SK-N-SH (cell line): ENCODE measurements around the gene THAP3. TPM values are rescaled to one million over a fixed set of nuclear protein-coding genes. Genes with fewer than 3 reads are reported as not detected.

ENCODE experiments used
- CTCF ChIA-PET: fragments of 300-600, 350-600 bp; formaldehyde crosslinking; extraction: SDS; loops from one replicate; lab custom pipeline; 2021; lab: Yijun Ruan, JAX
- POLR2A ChIA-PET: fragments of 350-600 bp; sonication (Branson Sonifier 250); formaldehyde crosslinking; extraction: SDS; loops from one replicate; lab custom pipeline; 2020; ENCODE audit warnings: antibody characterized with exemption, inconsistent platforms; lab: Yijun Ruan, JAX
- DNase-seq: peaks from one replicate; pipeline ENCODE4 v3.0.0; 2012
- H2AFZ ChIP-seq: fragments of 200-600 bp; sonication (generic); 2 replicates; pipeline ENCODE4 v1.8.1; 2016; ENCODE audit warnings: antibody characterized with exemption, mild to moderate bottlenecking, low read depth
- H3F3A ChIP-seq: fragments of 200-600 bp; sonication (generic); replicated peaks from 2 replicates; pipeline ENCODE3; 2016; ENCODE audit warnings: antibody characterized with exemption, mild to moderate bottlenecking; ENCODE audit not compliant: insufficient read depth
- H3K27ac ChIP-seq, 2 experiments: fragments of 200-500 bp in 1 of 2; fragments of 200-600 bp in 1 of 2; sonication (Bioruptor generic) in 1 of 2; sonication (generic), shearing (Covaris generic) in 1 of 2; 2 replicates each; pipeline versions ENCODE4 v1.5.1 to v1.6.1; 2014 to 2016; ENCODE audit warnings: low read depth in 2 of 2, inconsistent platforms in 1 of 2, low read length in 1 of 2, mild to moderate bottlenecking in 1 of 2, mixed read lengths in 1 of 2
- H3K27me3 ChIP-seq: fragments of 200-600 bp; sonication (generic), shearing (Covaris generic); 2 replicates; pipeline ENCODE4 v1.6.1; 2016; ENCODE audit warnings: mixed run types; ENCODE audit not compliant: insufficient read depth
- H3K36me3 ChIP-seq, 2 experiments: fragments of 200-500 bp in 1 of 2; fragments of 200-600 bp in 1 of 2; sonication (Bioruptor generic) in 1 of 2; sonication (generic) in 1 of 2; replicated peaks in 1 of 2; 2 replicates each; pipeline versions ENCODE3 to v1.5.1; 2014 to 2016; ENCODE audit warnings: low read length in 1 of 2, mild to moderate bottlenecking in 1 of 2; ENCODE audit not compliant: insufficient read depth in 2 of 2, control insufficient read depth in 1 of 2
- H3K4me1 ChIP-seq, 2 experiments: fragments of 200-500 bp in 1 of 2; fragments of 200-600 bp in 1 of 2; sonication (Bioruptor generic) in 1 of 2; sonication (generic), shearing (Covaris generic) in 1 of 2; 2 replicates each; pipeline versions ENCODE4 v1.5.1 to v1.6.1; 2014 to 2016; ENCODE audit warnings: low read depth in 1 of 2, low read length in 1 of 2, mixed run types in 1 of 2; ENCODE audit not compliant: insufficient read depth in 2 of 2, control insufficient read depth in 1 of 2
- H3K4me2 ChIP-seq: fragments of 200-600 bp; sonication (generic), shearing (Covaris generic); 2 replicates; pipeline ENCODE4 v1.6.1; 2017; ENCODE audit warnings: mixed run types
- H3K4me3 ChIP-seq, 2 experiments: fragments of 200-500 bp in 1 of 2; fragments of 200-600 bp in 1 of 2; sonication (Bioruptor generic) in 1 of 2; sonication (generic), shearing (Covaris generic) in 1 of 2; 2 replicates each; pipeline versions ENCODE4 v1.5.1 to v1.8.1; 2014 to 2016; ENCODE audit warnings: low read depth in 2 of 2, inconsistent platforms in 1 of 2, low read length in 1 of 2, mild to moderate bottlenecking in 1 of 2, mixed read lengths in 1 of 2, moderate library complexity in 1 of 2
- H3K79me2 ChIP-seq: fragments of 200-600 bp; sonication (generic); 2 replicates; pipeline ENCODE4 v1.8.1; 2017; ENCODE audit warnings: mild to moderate bottlenecking; ENCODE audit not compliant: insufficient read depth
- H3K9ac ChIP-seq: fragments of 200-600 bp; sonication (generic); 2 replicates; pipeline ENCODE4 v1.6.1; 2017; ENCODE audit warnings: mixed run types
- H3K9me2 ChIP-seq: fragments of 200-600 bp; sonication (generic); 2 replicates; pipeline ENCODE4 v1.6.1; 2017; ENCODE audit warnings: mixed run types
- H3K9me3 ChIP-seq: fragments of 200-600 bp; sonication (generic); 2 replicates; pipeline ENCODE4 v1.6.1; 2017; ENCODE audit warnings: mixed run types, mild to moderate bottlenecking, moderate library complexity
- H4K20me1 ChIP-seq: fragments of 200-600 bp; sonication (generic); 2 replicates; pipeline ENCODE4 v1.6.1; 2017; ENCODE audit warnings: mild to moderate bottlenecking, mixed run types; ENCODE audit not compliant: insufficient read depth
- CHD2 ChIP-seq: fragments of 150-350 bp; IDR thresholded peaks from 2 replicates; pipeline ENCODE4 v1.6.1; 2018; ENCODE audit warnings: low read length; ENCODE audit not compliant: partially characterized antibody
- EP300 ChIP-seq, 2 experiments: IDR thresholded peaks; 2 replicates each; pipeline versions ENCODE4 v1.4.0 to v1.6.1; 2012; ENCODE audit warnings: borderline replicate concordance in 1 of 2, low read depth in 1 of 2, low read length in 1 of 2
- EZH2phosphoT487 ChIP-seq: fragments of 200-600 bp; sonication (generic); IDR thresholded peaks from 2 replicates; pipeline ENCODE4 v1.6.1; 2017; ENCODE audit warnings: low read depth, mixed run types, mild to moderate bottlenecking, antibody characterized with exemption, moderate library complexity, borderline replicate concordance
- FOSL2 ChIP-seq: IDR thresholded peaks from 2 replicates; pipeline ENCODE4 v1.4.0; 2012; ENCODE audit warnings: low read depth, mild to moderate bottlenecking, moderate library complexity, borderline replicate concordance
- FOXJ3 ChIP-seq: sonication (generic); formaldehyde crosslinking; IDR thresholded peaks from 2 replicates; pipeline ENCODE4 v1.5.1; 2020; ENCODE audit warnings: mild to moderate bottlenecking, missing genetic modification reagents
- FOXM1 ChIP-seq: IDR thresholded peaks from 2 replicates; pipeline ENCODE4 v1.4.0; 2012; ENCODE audit warnings: low read depth, mild to moderate bottlenecking
- GATA2 ChIP-seq: sonication (generic); formaldehyde crosslinking; IDR thresholded peaks from 2 replicates; pipeline ENCODE4 v1.5.0; 2020; ENCODE audit warnings: mild to moderate bottlenecking, missing genetic modification reagents
- MAX ChIP-seq: IDR thresholded peaks from 2 replicates; pipeline ENCODE4 v1.4.0; 2012; ENCODE audit warnings: low read depth
- NRF1 ChIP-seq: IDR thresholded peaks from 2 replicates; pipeline ENCODE4 v1.6.1; 2012; ENCODE audit warnings: low read depth, mild to moderate bottlenecking, low read length
- POLR2AphosphoS5 ChIP-seq: IDR thresholded peaks from 2 replicates; pipeline ENCODE4 v1.6.1; 2012; ENCODE audit warnings: low read depth, low read length
- RCOR1 ChIP-seq: fragments of 150-350 bp; IDR thresholded peaks from 2 replicates; pipeline ENCODE4 v1.6.1; 2017; ENCODE audit warnings: antibody characterized with exemption, low read length
- SIN3A ChIP-seq: IDR thresholded peaks from 2 replicates; pipeline ENCODE4 v1.6.1; 2012; ENCODE audit warnings: low read depth, mild to moderate bottlenecking, low read length, moderate library complexity, borderline replicate concordance
- TAF1 ChIP-seq: IDR thresholded peaks from 2 replicates; pipeline ENCODE4 v1.6.1; 2012; ENCODE audit warnings: low read depth, mild to moderate bottlenecking, low read length, moderate library complexity, borderline replicate concordance
- TCF12 ChIP-seq: IDR thresholded peaks from 2 replicates; pipeline ENCODE4 v1.4.0; 2012
- YY1 ChIP-seq: IDR thresholded peaks from 2 replicates; pipeline ENCODE4 v1.4.0; 2012; ENCODE audit warnings: low read depth, mild to moderate bottlenecking
- WGBS: methylation state at CpG from one replicate; pipeline ENCODE4 v1.1.6; 2017; ENCODE audit warnings: low lambda C conversion rate; 5-methylcytosine and 5-hydroxymethylcytosine counted together
- polyA plus RNA-seq, 3 experiments: library from polyadenylated mRNA; depleted of rRNA; stranded (reverse); fragments of >200 nt; gene quantifications; 2 replicates each; pipeline ENCODE4 v1.2.3, GENCODE V29; 2012
- TF ChIP-seq, protein P1 (sequence below): IDR thresholded peaks from 2 replicates; pipeline ENCODE4 v1.6.1; 2012; ENCODE audit warnings: mild to moderate bottlenecking, low read depth, low read length, moderate library complexity
- TF ChIP-seq, protein P2 (sequence below): fragments of 200-600 bp; sonication (generic); IDR thresholded peaks from 2 replicates; pipeline ENCODE4 v1.6.1; 2017; ENCODE audit warnings: antibody characterized with exemption, mild to moderate bottlenecking, moderate library complexity

The THAP3 gene
- polyA plus RNA-seq, 1 of the 3 experiments (the other 2 are of a cell fraction): 11.1 TPM

DNA sequence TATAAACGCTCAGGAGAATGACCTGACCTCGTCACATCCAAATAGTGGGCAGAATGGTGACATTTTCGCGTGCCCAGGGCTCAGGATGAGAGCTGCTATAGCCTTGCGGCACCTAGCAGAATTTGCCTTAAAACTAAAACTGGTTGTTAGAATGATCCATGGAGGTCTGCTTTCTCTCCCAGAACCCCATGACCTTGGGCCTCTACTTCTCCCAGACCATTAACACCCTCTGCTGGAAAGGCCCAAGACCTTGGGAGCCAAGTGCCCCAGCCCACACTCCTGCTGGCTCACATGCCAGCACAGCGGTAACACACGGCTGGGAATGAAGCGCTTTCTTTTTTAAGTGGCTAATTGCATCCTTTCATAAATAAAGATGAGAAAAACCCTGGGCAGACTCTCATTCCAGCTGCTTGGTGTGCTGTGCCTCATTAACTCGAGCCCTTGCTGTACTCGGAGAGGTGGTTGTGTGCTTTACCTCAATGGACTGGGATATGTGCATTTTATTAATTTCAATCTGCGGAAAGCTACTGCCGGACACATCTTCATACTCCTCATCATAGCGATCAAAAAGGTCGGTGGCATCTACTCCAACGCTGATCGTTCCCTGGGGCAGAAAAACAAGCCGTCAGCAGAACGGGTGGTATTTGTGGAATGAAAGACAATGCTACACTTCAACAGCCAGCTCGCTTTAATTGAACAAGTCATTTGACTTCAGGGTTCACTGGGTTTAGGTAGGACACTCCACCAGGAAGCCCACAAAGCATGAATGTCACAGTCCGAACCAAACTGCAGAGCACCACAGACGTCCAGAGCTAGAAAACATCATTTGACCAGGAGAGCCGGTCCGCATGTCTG is 29.0 kb downstream of the THAP3 start:
- no peak overlapping the region for H3K9ac ChIP-seq
- peaks cover 0 to 32% of the 10 kb centered on the region in 2 experiments for H3K36me3 ChIP-seq
- no peak overlapping the region for H3K4me3 ChIP-seq
- no peaks in the 10 kb centered on the region for H3K9me3 ChIP-seq
- no peak for DNase-seq
- H3K4me2 ChIP-seq: no peak overlapping the region
- 96% methylated on average over 23 of the region's 23 CpGs for WGBS
- POLR2A ChIA-PET: no interaction called here
- H3F3A ChIP-seq: no peaks in the 10 kb centered on the region
- no peaks in the 10 kb centered on the region for H3K4me1 ChIP-seq
- H4K20me1 ChIP-seq: no peaks in the 10 kb centered on the region
- H3K27ac ChIP-seq: no peak overlapping the region
- no peak for TF ChIP-seq POLR2AphosphoS5
- no peak for TF ChIP-seq EZH2phosphoT487
- no peak for TF ChIP-seq MAX
- TF ChIP-seq EP300 (IDR thresholded peaks at IDR 0.05; ENCODE audit: borderline replicate concordance in 1 of 2, low read depth in 1 of 2, low read length in 1 of 2): no peak
- TF ChIP-seq SIN3A: no peak
- TF ChIP-seq TAF1: no peak
- TF ChIP-seq YY1: no peak
- TF ChIP-seq GATA2 (CRISPR knock-in tag): no peak
- TF ChIP-seq CHD2: no peak
- TF ChIP-seq NRF1: no peak
- TF ChIP-seq, protein P1, sequence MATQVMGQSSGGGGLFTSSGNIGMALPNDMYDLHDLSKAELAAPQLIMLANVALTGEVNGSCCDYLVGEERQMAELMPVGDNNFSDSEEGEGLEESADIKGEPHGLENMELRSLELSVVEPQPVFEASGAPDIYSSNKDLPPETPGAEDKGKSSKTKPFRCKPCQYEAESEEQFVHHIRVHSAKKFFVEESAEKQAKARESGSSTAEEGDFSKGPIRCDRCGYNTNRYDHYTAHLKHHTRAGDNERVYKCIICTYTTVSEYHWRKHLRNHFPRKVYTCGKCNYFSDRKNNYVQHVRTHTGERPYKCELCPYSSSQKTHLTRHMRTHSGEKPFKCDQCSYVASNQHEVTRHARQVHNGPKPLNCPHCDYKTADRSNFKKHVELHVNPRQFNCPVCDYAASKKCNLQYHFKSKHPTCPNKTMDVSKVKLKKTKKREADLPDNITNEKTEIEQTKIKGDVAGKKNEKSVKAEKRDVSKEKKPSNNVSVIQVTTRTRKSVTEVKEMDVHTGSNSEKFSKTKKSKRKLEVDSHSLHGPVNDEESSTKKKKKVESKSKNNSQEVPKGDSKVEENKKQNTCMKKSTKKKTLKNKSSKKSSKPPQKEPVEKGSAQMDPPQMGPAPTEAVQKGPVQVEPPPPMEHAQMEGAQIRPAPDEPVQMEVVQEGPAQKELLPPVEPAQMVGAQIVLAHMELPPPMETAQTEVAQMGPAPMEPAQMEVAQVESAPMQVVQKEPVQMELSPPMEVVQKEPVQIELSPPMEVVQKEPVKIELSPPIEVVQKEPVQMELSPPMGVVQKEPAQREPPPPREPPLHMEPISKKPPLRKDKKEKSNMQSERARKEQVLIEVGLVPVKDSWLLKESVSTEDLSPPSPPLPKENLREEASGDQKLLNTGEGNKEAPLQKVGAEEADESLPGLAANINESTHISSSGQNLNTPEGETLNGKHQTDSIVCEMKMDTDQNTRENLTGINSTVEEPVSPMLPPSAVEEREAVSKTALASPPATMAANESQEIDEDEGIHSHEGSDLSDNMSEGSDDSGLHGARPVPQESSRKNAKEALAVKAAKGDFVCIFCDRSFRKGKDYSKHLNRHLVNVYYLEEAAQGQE: no peak
- no peak for TF ChIP-seq FOXM1
- TF ChIP-seq, protein P2, sequence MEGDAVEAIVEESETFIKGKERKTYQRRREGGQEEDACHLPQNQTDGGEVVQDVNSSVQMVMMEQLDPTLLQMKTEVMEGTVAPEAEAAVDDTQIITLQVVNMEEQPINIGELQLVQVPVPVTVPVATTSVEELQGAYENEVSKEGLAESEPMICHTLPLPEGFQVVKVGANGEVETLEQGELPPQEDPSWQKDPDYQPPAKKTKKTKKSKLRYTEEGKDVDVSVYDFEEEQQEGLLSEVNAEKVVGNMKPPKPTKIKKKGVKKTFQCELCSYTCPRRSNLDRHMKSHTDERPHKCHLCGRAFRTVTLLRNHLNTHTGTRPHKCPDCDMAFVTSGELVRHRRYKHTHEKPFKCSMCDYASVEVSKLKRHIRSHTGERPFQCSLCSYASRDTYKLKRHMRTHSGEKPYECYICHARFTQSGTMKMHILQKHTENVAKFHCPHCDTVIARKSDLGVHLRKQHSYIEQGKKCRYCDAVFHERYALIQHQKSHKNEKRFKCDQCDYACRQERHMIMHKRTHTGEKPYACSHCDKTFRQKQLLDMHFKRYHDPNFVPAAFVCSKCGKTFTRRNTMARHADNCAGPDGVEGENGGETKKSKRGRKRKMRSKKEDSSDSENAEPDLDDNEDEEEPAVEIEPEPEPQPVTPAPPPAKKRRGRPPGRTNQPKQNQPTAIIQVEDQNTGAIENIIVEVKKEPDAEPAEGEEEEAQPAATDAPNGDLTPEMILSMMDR: no peak
- TF ChIP-seq RCOR1: no peak
- no peak for TF ChIP-seq TCF12
- no peak for TF ChIP-seq FOXJ3 (CRISPR knock-in tag)
- TF ChIP-seq FOSL2: no peak
- TF ChIP-seq, all 33 proteins: peak for 0
- no peaks in the 10 kb centered on the region for H3K27me3 ChIP-seq
- CTCF ChIA-PET: interaction anchor here (0.8 to 1.4 kb wide), 3 partner anchors 9 to 48 kb away, joined by 3 to 4 read pairs (median 3); partner anchors contain the start of gene DNAJC11
- H3K9me2 ChIP-seq: no peaks in the 10 kb centered on the region
- no peak overlapping the region for H2AFZ ChIP-seq
- peaks cover 12% of the 10 kb centered on the region; the same call in 1 of the 2 replicates for H3K79me2 ChIP-seq
